Ishikawa (cell line): ENCODE data around the gene EPB41L5.
A peak's percentile ranks its signal among the peaks of the same experiment; 100 is the strongest.

ENCODE experiments used
- CEBPB ChIP-seq: IDR thresholded peaks from 2 replicates; pipeline ENCODE4 v1.6.1; 2012
- CREB1 ChIP-seq: IDR thresholded peaks from 2 replicates; pipeline ENCODE4 v1.6.1; 2012; ENCODE audit warnings: low read depth
- EGR1 ChIP-seq: IDR thresholded peaks from 2 replicates; pipeline ENCODE4 v1.6.1; 2012
- EP300 ChIP-seq: IDR thresholded peaks from 2 replicates; pipeline ENCODE4 v1.6.1; 2012; ENCODE audit warnings: borderline replicate concordance
- FOXM1 ChIP-seq: IDR thresholded peaks from 2 replicates; pipeline ENCODE4 v1.6.1; 2012; ENCODE audit warnings: low read depth, borderline replicate concordance
- MAX ChIP-seq: IDR thresholded peaks from 2 replicates; pipeline ENCODE4 v1.6.1; 2012
- NFIC ChIP-seq: IDR thresholded peaks from 2 replicates; pipeline ENCODE4 v1.6.1; 2012
- RAD21 ChIP-seq: IDR thresholded peaks from 2 replicates; pipeline ENCODE4 v1.6.1; 2012; ENCODE audit warnings: low read depth
- REST ChIP-seq: IDR thresholded peaks from 2 replicates; pipeline ENCODE4 v1.6.1; 2012; ENCODE audit warnings: low read depth, mild to moderate bottlenecking
- TAF1 ChIP-seq: IDR thresholded peaks from 2 replicates; pipeline ENCODE4 v1.6.1; 2012; ENCODE audit warnings: low read depth, mild to moderate bottlenecking
- TCF12 ChIP-seq: IDR thresholded peaks from 2 replicates; pipeline ENCODE4 v1.6.1; 2012; ENCODE audit warnings: low read depth
- TEAD4 ChIP-seq: IDR thresholded peaks from 2 replicates; pipeline ENCODE4 v1.6.1; 2012
- USF1 ChIP-seq: IDR thresholded peaks from 2 replicates; pipeline ENCODE4 v1.6.1; 2012
- YY1 ChIP-seq: IDR thresholded peaks from 2 replicates; pipeline ENCODE4 v1.6.1; 2012; ENCODE audit warnings: low read depth
- ZBTB7A ChIP-seq: IDR thresholded peaks from 2 replicates; pipeline ENCODE4 v1.6.1; 2012; ENCODE audit warnings: low read depth

EPB41L5 gene

GRCh38 chr2:120225549-120226065 lies 212.7 kb downstream of the EPB41L5 start:
- TF ChIP-seq FOXM1: no peak
- no peak for TF ChIP-seq USF1
- no peak for TF ChIP-seq TAF1
- TF ChIP-seq EP300: no peak
- no peak for TF ChIP-seq EGR1
- no peak for TF ChIP-seq CEBPB
- TF ChIP-seq TCF12: no peak
- no peak for TF ChIP-seq RAD21
- TF ChIP-seq TEAD4: no peak
- no peak for TF ChIP-seq CREB1
- no peak for TF ChIP-seq REST
- TF ChIP-seq YY1: no peak
- TF ChIP-seq MAX: no peak

- TF ChIP-seq CREB1 (no peak), TCF12 (no peak), YY1 (no peak), MAX (no peak), TEAD4 (no peak), FOXM1 (no peak), RAD21 (no peak), TAF1 (no peak), REST (no peak), NFIC (no peak), EP300 (no peak), EGR1 (no peak)
Observed at GRCh38 chr2:120226316-120226715, 213.4 kb downstream of the EPB41L5 start.

GRCh38 chr2:120227111-120227991 lies 214.5 kb downstream of the EPB41L5 start:
- TF ChIP-seq TCF12 (no peak), NFIC (no peak), USF1 (no peak), TEAD4 (no peak), YY1 (no peak), RAD21 (no peak), REST (no peak), CREB1 (no peak), MAX (no peak), FOXM1 (no peak), TAF1 (no peak), CEBPB (no peak), ZBTB7A (no peak), EP300 (no peak), EGR1 (no peak)

GRCh38 chr2:120228503-120228902 lies 215.6 kb downstream of the EPB41L5 start:
- peak; percentile 45; the same call in 1 of the 2 replicates for TF ChIP-seq RAD21
- no peak for TF ChIP-seq EP300
- no peak for TF ChIP-seq TEAD4
- no peak for TF ChIP-seq YY1
- no peak for TF ChIP-seq MAX
- TF ChIP-seq ZBTB7A: no peak
- no peak for TF ChIP-seq EGR1
- no peak for TF ChIP-seq CEBPB
